ENCODE measurements around the gene RAB11FIP4. TPM values are rescaled to one million over a fixed set of nuclear protein-coding genes. Genes with fewer than 3 reads are reported as not detected.
"Not testable (repeated sequence)": the region's sequence is repeated elsewhere in the genome, so short reads cannot be mapped to it uniquely, and the experiment has no call there.

RAB11FIP4 gene
- total RNA-seq, 1 experiment from 2014 or later: 54.9 TPM

DNA sequence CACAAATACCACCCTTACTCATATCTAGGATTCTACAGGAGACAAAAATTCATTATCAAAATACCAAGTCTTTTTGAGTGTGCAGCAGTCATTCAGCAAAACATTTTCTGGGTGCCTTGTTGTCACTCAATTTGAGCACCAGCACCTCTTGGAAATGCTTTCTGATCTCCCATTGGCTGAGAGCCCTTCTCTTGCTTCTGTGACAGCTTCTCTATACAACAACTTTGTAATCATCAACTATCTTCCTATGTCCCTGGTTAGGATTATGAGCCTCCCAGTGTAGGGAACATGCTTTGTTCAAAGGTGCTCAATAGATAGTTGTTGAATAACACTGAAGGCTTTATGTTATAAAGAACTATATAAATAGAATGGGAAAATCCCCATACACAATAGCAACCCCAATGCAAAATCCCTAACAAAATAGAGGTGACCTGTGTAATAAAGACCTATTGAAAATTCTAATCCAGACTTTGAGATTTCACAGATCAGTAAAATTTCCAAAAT, 10.3 kb upstream of the RAB11FIP4 start:
- ATAC-seq (no peak), DNase-seq (ENCODE audit: low spot score) (no peak)
- Mint-ChIP-seq H3K27ac (no peak overlapping the region), H3K27me3 (ENCODE audit: low read depth) (no peaks in the 10 kb centered on the region), H3K36me3 (no peaks in the 10 kb centered on the region), H3K4me1 (peaks cover 14% of the 10 kb centered on the region), H3K9me3 (no peaks in the 10 kb centered on the region), H3K4me3 (no peak overlapping the region)
- no peak for TF ChIP-seq ARID4B (CRISPR knock-in tag; IDR thresholded peaks at IDR 0.05; ENCODE audit: borderline replicate concordance)
- TF ChIP-seq ETV6 (CRISPR knock-in tag; IDR thresholded peaks at IDR 0.05): no peak
- TF ChIP-seq, protein P1, sequence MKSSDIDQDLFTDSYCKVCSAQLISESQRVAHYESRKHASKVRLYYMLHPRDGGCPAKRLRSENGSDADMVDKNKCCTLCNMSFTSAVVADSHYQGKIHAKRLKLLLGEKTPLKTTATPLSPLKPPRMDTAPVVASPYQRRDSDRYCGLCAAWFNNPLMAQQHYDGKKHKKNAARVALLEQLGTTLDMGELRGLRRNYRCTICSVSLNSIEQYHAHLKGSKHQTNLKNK (CRISPR knock-in tag; IDR thresholded peaks at IDR 0.05): no peak
- TF ChIP-seq CREB1 (CRISPR knock-in tag; IDR thresholded peaks at IDR 0.05): no peak
- TF ChIP-seq TP53 (CRISPR knock-in tag; IDR thresholded peaks at IDR 0.05): no peak
- TF ChIP-seq, protein P2, sequence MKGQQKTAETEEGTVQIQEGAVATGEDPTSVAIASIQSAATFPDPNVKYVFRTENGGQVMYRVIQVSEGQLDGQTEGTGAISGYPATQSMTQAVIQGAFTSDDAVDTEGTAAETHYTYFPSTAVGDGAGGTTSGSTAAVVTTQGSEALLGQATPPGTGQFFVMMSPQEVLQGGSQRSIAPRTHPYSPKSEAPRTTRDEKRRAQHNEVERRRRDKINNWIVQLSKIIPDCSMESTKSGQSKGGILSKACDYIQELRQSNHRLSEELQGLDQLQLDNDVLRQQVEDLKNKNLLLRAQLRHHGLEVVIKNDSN (CRISPR knock-in tag; IDR thresholded peaks at IDR 0.05): no peak
- TF ChIP-seq RORB (CRISPR knock-in tag; IDR thresholded peaks at IDR 0.05): no peak
- no peak for TF ChIP-seq RELA (CRISPR knock-in tag; IDR thresholded peaks at IDR 0.05; ENCODE audit: borderline replicate concordance)
- no peak for TF ChIP-seq ZBTB21 (CRISPR knock-in tag; IDR thresholded peaks at IDR 0.05; ENCODE audit: borderline replicate concordance)
- CTCF ChIA-PET: interaction anchor here (4.7 kb wide), 1 partner anchor 9 kb away, joined by 42 read pairs; the partner anchor contains the start of gene RAB11FIP4
- POLR2A ChIA-PET: no interaction called here

DNA sequence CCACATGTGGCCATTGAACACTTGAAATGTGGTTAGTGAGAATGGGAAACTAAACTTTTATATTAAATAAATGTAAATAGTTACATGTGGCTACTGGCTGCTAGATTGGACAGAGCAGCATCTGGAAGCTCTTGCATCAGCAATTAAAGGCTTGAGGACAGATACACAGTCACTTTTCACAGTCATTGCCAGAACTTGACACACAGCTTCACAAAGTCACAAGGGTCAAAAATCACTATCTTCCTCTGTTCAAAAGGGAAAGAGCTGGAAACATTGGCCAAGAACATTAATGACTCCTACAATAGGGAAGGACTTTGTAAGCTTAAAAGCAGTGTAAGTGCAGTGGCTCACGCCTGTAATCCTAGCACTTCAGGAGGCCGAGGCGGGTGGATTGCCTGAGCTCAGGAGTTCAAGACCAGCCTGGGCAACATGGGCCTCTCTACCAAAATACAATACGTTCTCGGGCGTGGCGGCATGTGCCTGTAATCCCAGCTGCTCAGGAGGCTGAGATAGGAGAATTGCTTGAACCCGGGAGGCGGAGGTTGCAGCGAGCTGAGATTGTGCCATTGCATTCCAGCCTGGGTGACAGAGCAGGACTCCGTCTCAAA, 8.7 kb upstream of the RAB11FIP4 start:
- not testable (repeated sequence) for DNase-seq (ENCODE audit: low spot score); ATAC-seq; H3K27me3 Mint-ChIP-seq (ENCODE audit: low read depth); H3K9me3 Mint-ChIP-seq; H3K27ac Mint-ChIP-seq; H3K36me3 Mint-ChIP-seq; H3K4me3 Mint-ChIP-seq
- CTCF ChIA-PET: interaction anchor here (0.7 to 1.0 kb wide), 3 partner anchors 10 to 452 kb away, joined by 3 to 4 read pairs (median 4); no protein-coding TSS in a partner anchor
- H3K4me1 Mint-ChIP-seq: peaks cover 12% of the 10 kb centered on the region
- POLR2A ChIA-PET: interaction anchor here (0.6 kb wide), 1 partner anchor 116 kb away, joined by 3 read pairs; no protein-coding TSS in a partner anchor

GRCh38 chr17:31383488-31383887, 8.0 kb upstream of the RAB11FIP4 start:
- ATAC-seq: not testable (repeated sequence)
- CTCF ChIA-PET: interaction anchor here (0.6 kb wide), 2 partner anchors 65 to 188 kb away, joined by 4 to 5 read pairs; no protein-coding TSS in a partner anchor
- POLR2A ChIA-PET: interaction anchor here (0.6 to 0.7 kb wide), 2 partner anchors 64 to 104 kb away, joined by 3 to 4 read pairs; no protein-coding TSS in a partner anchor

DNA sequence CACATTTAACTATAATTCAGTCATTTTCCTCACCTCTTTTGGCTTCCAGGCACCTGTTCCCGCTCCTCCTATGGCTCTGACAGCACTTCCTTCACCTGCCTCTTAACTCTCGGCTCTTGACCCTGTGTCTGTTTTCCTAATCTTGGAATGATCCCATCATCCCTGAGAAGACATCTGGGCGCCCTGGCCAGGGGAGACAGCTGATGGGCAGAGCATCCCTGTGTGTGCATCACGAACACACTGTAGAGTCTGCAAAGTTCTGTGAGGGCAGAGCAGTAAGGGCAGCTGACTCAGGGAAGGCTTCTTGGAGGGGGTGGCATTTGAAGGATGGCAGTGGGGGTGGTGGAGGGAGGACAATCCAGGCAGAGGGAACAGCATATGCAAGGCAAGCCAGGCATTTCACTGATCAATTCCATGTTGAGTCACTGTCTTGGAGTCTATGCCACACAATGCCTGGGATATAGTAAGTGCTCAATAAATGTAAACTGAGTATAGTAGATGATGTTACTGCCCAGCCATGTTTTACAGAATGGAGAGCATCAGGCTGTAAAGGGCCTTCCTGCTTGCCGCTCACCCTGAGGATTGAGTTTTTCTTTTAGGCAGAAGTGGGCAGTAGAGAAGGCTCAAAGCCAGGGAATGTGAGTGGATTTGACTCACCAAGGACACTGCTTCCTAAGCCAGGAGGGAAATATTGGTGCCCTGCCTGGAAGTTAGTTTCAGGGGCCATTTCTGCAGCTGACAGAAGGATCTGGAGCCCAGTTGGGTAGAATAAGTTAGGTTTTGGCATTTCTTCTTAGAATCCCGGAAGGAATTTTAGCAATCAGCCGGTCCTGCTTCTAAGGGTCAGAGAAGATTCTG, 5.8 kb upstream of the RAB11FIP4 start:
- H3K27me3 Mint-ChIP-seq (ENCODE audit: low read depth): peaks cover 17% of the 10 kb centered on the region
- ChIA-PET POLR2A (no interaction called here), CTCF (no interaction called here)
- no peaks in the 10 kb centered on the region for H3K9me3 Mint-ChIP-seq
- DNase-seq (ENCODE audit: low spot score) (no peak), ATAC-seq (no peak)
- no peak for TF ChIP-seq TEAD4 (CRISPR knock-in tag; IDR thresholded peaks at IDR 0.05)
- peak overlapping the region; percentile 45; the same call in 1 of the 2 replicates for H3K27ac Mint-ChIP-seq
- H3K4me1 Mint-ChIP-seq: peaks cover 12% of the 10 kb centered on the region
- no peak overlapping the region for H3K4me3 Mint-ChIP-seq
- no peaks in the 10 kb centered on the region for H3K36me3 Mint-ChIP-seq

More at GRCh38 chr17:31383488-31383887, 8.0 kb upstream of the RAB11FIP4 start:
- H3K27me3 Mint-ChIP-seq (ENCODE audit: low read depth); H3K9me3 Mint-ChIP-seq; H3K36me3 Mint-ChIP-seq; DNase-seq (ENCODE audit: low spot score); H3K4me1 Mint-ChIP-seq; H3K27ac Mint-ChIP-seq; H3K4me3 Mint-ChIP-seq: not testable (repeated sequence)

Data from WTC11 (cell line).